HCT116 (cell line): ENCODE measurements around the gene TTC6. TPM values are rescaled to one million over a fixed set of nuclear protein-coding genes. Genes with fewer than 3 reads are reported as not detected.

Source experiments
- ATAC-seq: fragments of 200-7000 bp; cut with Tn5 transposase; 2 replicates; pipeline ENCODE4 v1.9.1; 2020; ENCODE audit warnings: mild to moderate bottlenecking, moderate library complexity
- BruUV-seq: library from RNA; stranded (reverse); fragments of 400-500 nt; replicated peaks from 2 replicates; lab custom pipeline; 2021; lab: Mats Ljungman, UMichigan
- CTCF ChIA-PET: fragments of 300-600 bp; sonication (Branson Sonifier 250); formaldehyde crosslinking; loops from one replicate; lab custom pipeline; 2021; ENCODE audit warnings: antibody characterized with exemption; lab: Charles Lee
- POLR2A ChIA-PET: fragments of 300-600, 350-600 bp; sonication (Branson Sonifier 250); formaldehyde crosslinking; loops from one replicate; lab custom pipeline; 2021; ENCODE audit warnings: antibody characterized with exemption; lab: Charles Lee
- RAD21 ChIA-PET, 2 experiments: fragments of 300-600 bp; sonication (Branson Sonifier 250); formaldehyde crosslinking; loops; one replicate each; lab custom pipeline; 2023; ENCODE audit warnings: low total read pairs in 2 of 2; ENCODE audit not compliant: uncharacterized antibody in 2 of 2, unreplicated experiment in 2 of 2, low non-redundant PET in 1 of 2; lab: Charles Lee
- DNase-seq: peaks from one replicate; pipeline ENCODE4 v3.0.0-alpha.2; 2010; ENCODE audit warnings: low read depth, low spot score
- H2AFZ ChIP-seq: fragments of 200-600 bp; shearing (Covaris generic), sonication (generic); 2 replicates; pipeline ENCODE4 v1.6.1; 2017; ENCODE audit warnings: low read depth, mixed run types, mixed read lengths, antibody characterized with exemption, low read length; ENCODE audit not compliant: poor library complexity, severe bottlenecking
- H3K27ac ChIP-seq: 2 replicates; pipeline ENCODE4 v1.5.1; 2012; ENCODE audit warnings: low read depth, low read length
- H3K27me3 ChIP-seq: fragments of 200-600 bp; sonication (generic); 2 replicates; pipeline ENCODE4 v1.6.1; 2016; ENCODE audit warnings: mixed run types, low read length, mixed read lengths; ENCODE audit not compliant: insufficient read depth
- H3K36me3 ChIP-seq, 2 experiments: fragments of 200-500 bp in 1 of 2; fragments of 200-600 bp in 1 of 2; sonication (Bioruptor generic) in 1 of 2; sonication (generic) in 1 of 2; 2 replicates each; pipeline versions ENCODE4 v1.5.1 to v1.6.1; 2014 to 2016; ENCODE audit warnings: low read length in 2 of 2, inconsistent platforms in 1 of 2, mixed read lengths in 1 of 2, mixed run types in 1 of 2; ENCODE audit not compliant: insufficient read depth in 2 of 2, control insufficient read depth in 1 of 2
- H3K4me1 ChIP-seq, 2 experiments: fragments of 200-600 bp in 1 of 2; sonication (generic) in 1 of 2; 2 replicates each; pipeline versions ENCODE4 v1.5.1 to v1.6.1; 2012 to 2017; ENCODE audit warnings: low read length in 2 of 2, inconsistent platforms in 1 of 2, mild to moderate bottlenecking in 1 of 2, mixed read lengths in 1 of 2, mixed run types in 1 of 2, moderate library complexity in 1 of 2; ENCODE audit not compliant: insufficient read depth in 2 of 2, control insufficient read depth in 1 of 2
- H3K4me2 ChIP-seq: fragments of 200-600 bp; sonication (generic); 2 replicates; pipeline ENCODE4 v1.6.1; 2017; ENCODE audit warnings: mixed run types, low read length, mixed read lengths
- H3K4me3 ChIP-seq, 2 experiments: fragments of 200-600 bp in 1 of 2; sonication (generic) in 1 of 2; replicated peaks in 1 of 2; 2 replicates each; pipeline ENCODE4 v1.5.1; 2011 to 2016; ENCODE audit warnings: low read length in 2 of 2, control low read depth in 1 of 2, low read depth in 1 of 2, mild to moderate bottlenecking in 1 of 2, mixed read lengths in 1 of 2, mixed run types in 1 of 2
- H3K79me2 ChIP-seq: fragments of 200-600 bp; sonication (generic); 2 replicates; pipeline ENCODE4 v1.6.1; 2017; ENCODE audit warnings: mild to moderate bottlenecking, mixed run types, low read length, moderate library complexity, mixed read lengths; ENCODE audit not compliant: insufficient read depth
- H3K9ac ChIP-seq: fragments of 200-600 bp; sonication (generic); 2 replicates; pipeline ENCODE4 v1.6.1; 2016; ENCODE audit warnings: low read length, mixed read lengths
- H3K9me2 ChIP-seq: fragments of 200-600 bp; sonication (generic), shearing (Covaris generic); 2 replicates; pipeline ENCODE4 v1.6.1; 2017; ENCODE audit warnings: mixed run types, mild to moderate bottlenecking, moderate library complexity; ENCODE audit not compliant: insufficient read depth
- H3K9me3 ChIP-seq, 2 experiments: fragments of 200-500 bp in 1 of 2; fragments of 200-600 bp in 1 of 2; sonication (Bioruptor generic) in 1 of 2; sonication (generic) in 1 of 2; 2 replicates each; pipeline ENCODE4 v1.6.1; 2014 to 2017; ENCODE audit warnings: low read length in 2 of 2, mixed read lengths in 2 of 2, inconsistent platforms in 1 of 2, low read depth in 1 of 2, mild to moderate bottlenecking in 1 of 2, mixed run types in 1 of 2, moderate library complexity in 1 of 2; ENCODE audit not compliant: control insufficient read depth in 1 of 2, insufficient read depth in 1 of 2
- H4K20me1 ChIP-seq: fragments of 200-600 bp; sonication (generic), shearing (Covaris generic); 2 replicates; pipeline ENCODE4 v1.6.1; 2017; ENCODE audit warnings: mixed run types, mild to moderate bottlenecking, moderate library complexity; ENCODE audit not compliant: insufficient read depth
- CBX3 ChIP-seq: IDR thresholded peaks from 2 replicates; pipeline ENCODE4 v1.6.1; 2012; ENCODE audit warnings: low read depth
- CEBPB ChIP-seq: IDR thresholded peaks from 2 replicates; pipeline ENCODE4 v1.6.1; 2012; ENCODE audit warnings: low read depth
- ELF1 ChIP-seq: IDR thresholded peaks from 2 replicates; pipeline ENCODE4 v1.6.1; 2012; ENCODE audit warnings: low read depth, borderline replicate concordance
- EZH2phosphoT487 ChIP-seq: fragments of 200-600 bp; IDR thresholded peaks from 2 replicates; pipeline ENCODE4 v1.6.1; 2018; ENCODE audit warnings: antibody characterized with exemption, borderline replicate concordance
- FOSL1 ChIP-seq: IDR thresholded peaks from 2 replicates; pipeline ENCODE4 v1.6.1; 2012; ENCODE audit warnings: low read depth
- JUND ChIP-seq: IDR thresholded peaks from 2 replicates; pipeline ENCODE4 v1.6.1; 2012
- POLR2A ChIP-seq: IDR thresholded peaks from 2 replicates; pipeline ENCODE4 v1.7.0; 2011; ENCODE audit warnings: borderline replicate concordance; ENCODE audit not compliant: insufficient read depth, insufficient read length; ENCODE audit errors: extremely low read depth
- POLR2AphosphoS5 ChIP-seq: IDR thresholded peaks from 2 replicates; pipeline ENCODE4 v1.6.1; 2011; ENCODE audit warnings: mild to moderate bottlenecking, low read depth, low read length, moderate library complexity
- SIN3A ChIP-seq: IDR thresholded peaks from 2 replicates; pipeline ENCODE4 v1.6.1; 2012; ENCODE audit warnings: low read depth
- SRF ChIP-seq: IDR thresholded peaks from 2 replicates; pipeline ENCODE4 v1.6.1; 2012; ENCODE audit warnings: low read depth
- YY1 ChIP-seq: IDR thresholded peaks from 2 replicates; pipeline ENCODE4 v1.6.1; 2011; ENCODE audit warnings: low read length, low read depth, moderate library complexity, mild to moderate bottlenecking; ENCODE audit not compliant: insufficient replicate concordance; ENCODE audit errors: extremely low read depth
- ZBTB33 ChIP-seq: IDR thresholded peaks from 2 replicates; pipeline ENCODE4 v1.6.1; 2011; ENCODE audit warnings: mild to moderate bottlenecking, low read length, moderate library complexity; ENCODE audit not compliant: insufficient replicate concordance; ENCODE audit errors: extremely low read depth
- ZFX ChIP-seq: fragments of 450-650 bp; IDR thresholded peaks from 2 replicates; pipeline ENCODE4 v1.6.1; 2017
- ZNF274 ChIP-seq: fragments of 200-500 bp; sonication (Bioruptor generic); IDR thresholded peaks from 2 replicates; pipeline ENCODE4 v1.6.1; 2014; ENCODE audit warnings: mild to moderate bottlenecking, low read depth, low read length, inconsistent platforms
- intact Hi-C: fragments of 100-400 bp; cut with micrococcal nuclease; formaldehyde crosslinking; loops from 2 replicates; pipeline ENCODE4 v1.10.0; 2022
- total RNA-seq: library from RNA; stranded (reverse); gene quantifications from one replicate; pipeline ENCODE4 v1.2.1, GENCODE V29; 2021; ENCODE audit not compliant: unreplicated experiment
- TF ChIP-seq, protein P1 (sequence below): IDR thresholded peaks from 2 replicates; pipeline ENCODE4 v1.6.1; 2012
- TF ChIP-seq, protein P2 (sequence below): IDR thresholded peaks from 2 replicates; pipeline ENCODE4 v1.6.1; 2012

Gene TTC6
- total RNA-seq, 1 experiment from 2014 or later, result 0.10 TPM

GRCh38 chr14:37571391-37571790 is 24.0 kb upstream of the TTC6 start:
- ChIA-PET RAD21 (no interaction called here), CTCF (no interaction called here), POLR2A (no interaction called here)
- H3K9me3 ChIP-seq, result no peaks in the 10 kb centered on the region
- H2AFZ ChIP-seq, result no peak overlapping the region
- no peak overlapping the region for H3K4me2 ChIP-seq
- H3K9ac ChIP-seq, result no peak overlapping the region
- no peak overlapping the region for H3K4me3 ChIP-seq
- BruUV-seq, result no TSS peak
- intact Hi-C loops, result no loop called here
- no peaks in the 10 kb centered on the region for H3K4me1 ChIP-seq
- no peaks in the 10 kb centered on the region for H3K36me3 ChIP-seq
- no peak overlapping the region for H3K27ac ChIP-seq
- H3K79me2 ChIP-seq, result no peaks in the 10 kb centered on the region
- no peaks in the 10 kb centered on the region for H3K27me3 ChIP-seq
- no peak for TF ChIP-seq SIN3A
- no peak for TF ChIP-seq CEBPB
- TF ChIP-seq POLR2AphosphoS5, result no peak
- TF ChIP-seq SRF, result no peak
- no peak for TF ChIP-seq ZFX
- TF ChIP-seq, all 23 proteins: peak for 0
- no peaks in the 10 kb centered on the region for H4K20me1 ChIP-seq
- DNase-seq, result no peak
- H3K9me2 ChIP-seq, result no peaks in the 10 kb centered on the region
- ATAC-seq, result no peak

DNA sequence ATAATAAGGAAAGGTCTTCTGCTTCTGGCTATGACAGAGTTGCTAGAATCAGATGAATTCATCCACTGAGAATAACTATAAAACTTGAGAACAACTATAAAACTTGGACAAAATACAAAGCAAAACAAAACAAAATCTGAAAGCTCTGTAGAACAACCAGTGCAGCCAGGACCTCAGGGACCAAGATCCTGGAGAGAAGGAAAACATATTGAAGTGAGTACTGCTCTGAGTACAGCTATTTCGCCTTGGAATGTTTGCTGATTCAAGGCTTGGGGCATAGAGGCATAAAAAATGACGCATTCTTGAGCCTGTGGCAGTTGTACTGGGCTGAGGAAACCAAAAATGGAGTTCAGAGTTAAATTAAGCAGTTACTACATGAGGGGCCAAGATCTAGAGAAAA is 22.1 kb upstream of the TTC6 start:
- ATAC-seq (no peak), DNase-seq (no peak)
- no peaks in the 10 kb centered on the region for H3K9me3 ChIP-seq
- POLR2A ChIA-PET, result no interaction called here
- no peak overlapping the region for H3K9ac ChIP-seq
- intact Hi-C loops, result no loop called here
- no peaks in the 10 kb centered on the region for H3K9me2 ChIP-seq
- no TSS peak for BruUV-seq
- H3K4me3 ChIP-seq, result no peak overlapping the region
- no peaks in the 10 kb centered on the region for H3K36me3 ChIP-seq
- RAD21 ChIA-PET, result no interaction called here
- no peaks in the 10 kb centered on the region for H3K79me2 ChIP-seq
- H3K4me1 ChIP-seq, result no peaks in the 10 kb centered on the region
- H3K27me3 ChIP-seq, result no peaks in the 10 kb centered on the region
- CTCF ChIA-PET, result no interaction called here
- H3K27ac ChIP-seq, result no peak overlapping the region
- TF ChIP-seq POLR2AphosphoS5 (no peak), CBX3 (no peak), JUND (no peak), SIN3A (no peak), SRF (no peak), ELF1 (no peak), CEBPB (no peak), YY1 (no peak), POLR2A (no peak), EZH2phosphoT487 (no peak), ZNF274 (no peak), FOSL1 (no peak), ZBTB33 (no peak), ZFX (no peak)
- TF ChIP-seq, protein P1, sequence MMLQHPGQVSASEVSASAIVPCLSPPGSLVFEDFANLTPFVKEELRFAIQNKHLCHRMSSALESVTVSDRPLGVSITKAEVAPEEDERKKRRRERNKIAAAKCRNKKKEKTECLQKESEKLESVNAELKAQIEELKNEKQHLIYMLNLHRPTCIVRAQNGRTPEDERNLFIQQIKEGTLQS, result no peak
- TF ChIP-seq, protein P2, sequence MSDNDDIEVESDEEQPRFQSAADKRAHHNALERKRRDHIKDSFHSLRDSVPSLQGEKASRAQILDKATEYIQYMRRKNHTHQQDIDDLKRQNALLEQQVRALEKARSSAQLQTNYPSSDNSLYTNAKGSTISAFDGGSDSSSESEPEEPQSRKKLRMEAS, result no peak
- H4K20me1 ChIP-seq, result no peaks in the 10 kb centered on the region
- H3K4me2 ChIP-seq, result no peak overlapping the region
- H2AFZ ChIP-seq, result no peak overlapping the region
